ENCODE data around the gene LAD1.

Gene LAD1

DNA sequence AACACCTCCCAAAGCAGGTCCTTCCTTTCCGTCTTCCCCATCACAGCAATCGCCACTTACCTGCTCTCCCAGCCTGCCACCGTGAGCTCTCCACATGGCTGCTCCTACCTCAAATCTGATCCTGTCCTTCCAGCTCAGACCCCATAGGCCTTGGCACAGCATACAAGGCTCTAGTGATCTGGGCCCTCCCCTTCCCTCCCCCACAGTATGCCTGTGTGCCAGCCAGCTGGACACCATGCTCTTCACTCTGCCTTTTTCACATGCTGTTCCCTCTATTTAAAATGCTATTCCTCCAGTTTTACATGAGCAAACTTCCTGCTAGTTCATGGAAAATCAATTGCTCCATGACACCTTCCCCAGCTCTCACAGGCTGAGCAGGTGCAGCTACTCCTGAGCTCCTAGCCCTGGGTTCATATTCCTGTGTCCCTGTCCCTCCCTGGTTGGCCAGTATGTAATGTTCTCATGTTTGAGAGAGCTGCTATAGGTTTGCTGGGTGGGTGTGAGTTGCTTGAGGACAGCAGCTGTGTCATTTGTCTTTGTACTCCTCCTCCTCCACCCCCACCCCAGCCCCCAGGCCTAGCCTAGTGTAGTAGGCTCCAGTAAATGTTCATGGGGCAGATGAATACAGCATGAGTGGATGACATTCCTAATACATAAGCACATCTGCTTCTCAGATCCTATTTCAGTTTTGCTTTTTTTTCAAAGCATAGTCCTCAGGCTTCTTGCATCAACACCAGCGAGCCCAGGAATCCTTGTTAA, 15.3 kb downstream of the LAD1 start:
- TF ChIP-seq ZFX (IDR thresholded peaks at IDR 0.05; ENCODE audit: borderline replicate concordance): no peak
- TF ChIP-seq, protein P1, sequence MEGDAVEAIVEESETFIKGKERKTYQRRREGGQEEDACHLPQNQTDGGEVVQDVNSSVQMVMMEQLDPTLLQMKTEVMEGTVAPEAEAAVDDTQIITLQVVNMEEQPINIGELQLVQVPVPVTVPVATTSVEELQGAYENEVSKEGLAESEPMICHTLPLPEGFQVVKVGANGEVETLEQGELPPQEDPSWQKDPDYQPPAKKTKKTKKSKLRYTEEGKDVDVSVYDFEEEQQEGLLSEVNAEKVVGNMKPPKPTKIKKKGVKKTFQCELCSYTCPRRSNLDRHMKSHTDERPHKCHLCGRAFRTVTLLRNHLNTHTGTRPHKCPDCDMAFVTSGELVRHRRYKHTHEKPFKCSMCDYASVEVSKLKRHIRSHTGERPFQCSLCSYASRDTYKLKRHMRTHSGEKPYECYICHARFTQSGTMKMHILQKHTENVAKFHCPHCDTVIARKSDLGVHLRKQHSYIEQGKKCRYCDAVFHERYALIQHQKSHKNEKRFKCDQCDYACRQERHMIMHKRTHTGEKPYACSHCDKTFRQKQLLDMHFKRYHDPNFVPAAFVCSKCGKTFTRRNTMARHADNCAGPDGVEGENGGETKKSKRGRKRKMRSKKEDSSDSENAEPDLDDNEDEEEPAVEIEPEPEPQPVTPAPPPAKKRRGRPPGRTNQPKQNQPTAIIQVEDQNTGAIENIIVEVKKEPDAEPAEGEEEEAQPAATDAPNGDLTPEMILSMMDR (IDR thresholded peaks at IDR 0.05): no peak
- no peak overlapping the region for H3K27ac ChIP-seq

DNA sequence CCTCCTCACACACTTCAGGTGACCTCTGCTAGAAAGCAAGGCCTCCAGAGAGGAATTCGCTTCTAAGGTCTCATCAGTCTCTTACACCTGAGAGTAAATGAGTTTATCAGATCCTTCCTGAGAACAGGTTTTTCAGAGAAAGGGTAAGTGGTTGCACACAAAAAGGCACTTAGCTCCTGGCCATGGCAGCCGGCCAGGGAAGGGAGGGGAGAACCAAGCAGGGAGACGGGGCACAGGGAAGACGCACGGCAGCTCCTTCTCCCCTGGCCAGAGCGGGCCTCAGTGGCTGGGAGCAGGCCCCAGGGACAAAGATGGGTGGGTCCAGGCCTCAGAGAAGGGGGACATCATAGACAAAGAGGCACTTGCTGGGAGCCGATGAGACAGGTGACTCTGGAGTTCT, 18.0 kb downstream of the LAD1 start:
- TF ChIP-seq ZFX (IDR thresholded peaks at IDR 0.05; ENCODE audit: borderline replicate concordance): no peak
- TF ChIP-seq, protein P1 (IDR thresholded peaks at IDR 0.05): no peak
- H3K27ac ChIP-seq: no peak overlapping the region

DNA sequence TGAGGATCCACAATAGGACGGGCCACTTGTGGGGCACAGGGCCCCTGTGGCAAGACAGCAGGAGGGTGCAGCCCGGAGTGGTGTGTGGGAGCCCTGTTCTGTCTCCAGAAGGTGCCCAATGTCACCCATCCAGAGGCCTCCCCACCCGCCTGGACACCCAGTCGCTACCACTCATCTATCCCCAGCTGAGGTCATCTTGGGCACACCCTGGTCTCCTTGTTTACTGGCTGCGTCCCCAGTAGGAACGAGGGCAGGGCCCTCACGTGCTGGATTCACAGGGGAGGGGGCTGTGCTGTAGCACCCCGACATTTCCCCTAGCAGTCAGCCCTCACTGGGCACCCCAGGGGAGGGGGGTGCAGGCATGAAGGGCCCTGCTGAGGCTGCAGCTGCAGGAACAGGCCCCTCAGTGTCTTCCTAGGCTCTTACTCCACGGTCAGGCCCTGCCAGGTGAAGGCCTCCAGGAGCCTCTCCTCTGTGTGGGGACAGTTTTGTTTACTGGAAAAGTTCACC, 19.3 kb downstream of the LAD1 start:
- no peak overlapping the region for H3K27ac ChIP-seq
- TF ChIP-seq ZFX (IDR thresholded peaks at IDR 0.05; ENCODE audit: borderline replicate concordance): no peak
- TF ChIP-seq, protein P1 (IDR thresholded peaks at IDR 0.05): no peak

DNA sequence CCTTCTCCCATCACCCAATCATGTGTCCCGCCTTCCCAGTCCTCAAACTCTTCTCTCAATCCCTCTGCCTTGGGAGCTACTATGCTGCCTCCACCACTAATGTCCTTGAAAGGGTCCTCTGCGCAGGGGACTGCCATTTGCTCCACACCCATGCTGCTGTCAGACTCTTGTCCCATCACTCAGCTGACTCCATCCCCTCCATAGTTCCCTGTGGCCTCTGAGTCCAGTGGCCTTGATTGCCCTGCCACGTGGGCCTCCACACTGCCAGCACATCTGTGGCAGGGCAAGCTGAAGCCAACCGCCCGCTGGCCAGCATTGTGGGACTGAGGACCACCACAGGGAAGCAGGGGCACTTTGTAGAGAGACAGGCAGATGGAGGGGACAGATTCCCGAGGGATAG, 20.3 kb downstream of the LAD1 start:
- H3K27ac ChIP-seq: no peak overlapping the region
- no peak for TF ChIP-seq ZFX (IDR thresholded peaks at IDR 0.05; ENCODE audit: borderline replicate concordance)
- TF ChIP-seq, protein P1 (IDR thresholded peaks at IDR 0.05): no peak

DNA sequence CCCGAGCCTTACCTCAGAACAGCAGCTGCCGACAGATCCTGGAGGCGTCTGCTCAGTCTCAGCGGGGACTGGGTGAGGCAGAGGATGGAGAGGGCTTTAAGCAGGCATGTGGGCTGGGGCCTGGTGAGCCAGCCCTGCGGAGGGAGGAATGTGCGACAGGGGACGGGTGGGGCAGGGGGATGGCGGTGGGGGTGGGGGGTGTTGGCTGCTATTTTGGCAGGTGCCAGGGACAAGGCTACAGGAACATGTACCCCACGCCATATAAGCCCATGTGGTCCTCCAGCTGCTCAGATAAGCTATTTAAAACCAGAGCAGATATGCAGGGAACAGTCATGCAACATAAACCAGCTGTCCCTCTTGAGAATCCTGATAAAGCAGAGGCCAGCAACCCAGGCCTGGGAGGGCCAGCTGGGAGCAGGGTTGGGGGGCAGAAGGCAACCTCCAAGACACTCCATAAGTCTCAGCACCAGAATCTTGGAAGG, 21.5 kb downstream of the LAD1 start, which contains the start of gene TNNT2:
TNNT2 (minus strand) TSS at position 70 of the 482 bp plus-strand sequence. CDS start 4,426 bp downstream, outside the sequence.
- H3K27ac ChIP-seq: no peak within 1 kb of the TSS
- TF ChIP-seq, protein P1 (IDR thresholded peaks at IDR 0.05): no peak
- no peak for TF ChIP-seq ZFX (IDR thresholded peaks at IDR 0.05; ENCODE audit: borderline replicate concordance)

DNA sequence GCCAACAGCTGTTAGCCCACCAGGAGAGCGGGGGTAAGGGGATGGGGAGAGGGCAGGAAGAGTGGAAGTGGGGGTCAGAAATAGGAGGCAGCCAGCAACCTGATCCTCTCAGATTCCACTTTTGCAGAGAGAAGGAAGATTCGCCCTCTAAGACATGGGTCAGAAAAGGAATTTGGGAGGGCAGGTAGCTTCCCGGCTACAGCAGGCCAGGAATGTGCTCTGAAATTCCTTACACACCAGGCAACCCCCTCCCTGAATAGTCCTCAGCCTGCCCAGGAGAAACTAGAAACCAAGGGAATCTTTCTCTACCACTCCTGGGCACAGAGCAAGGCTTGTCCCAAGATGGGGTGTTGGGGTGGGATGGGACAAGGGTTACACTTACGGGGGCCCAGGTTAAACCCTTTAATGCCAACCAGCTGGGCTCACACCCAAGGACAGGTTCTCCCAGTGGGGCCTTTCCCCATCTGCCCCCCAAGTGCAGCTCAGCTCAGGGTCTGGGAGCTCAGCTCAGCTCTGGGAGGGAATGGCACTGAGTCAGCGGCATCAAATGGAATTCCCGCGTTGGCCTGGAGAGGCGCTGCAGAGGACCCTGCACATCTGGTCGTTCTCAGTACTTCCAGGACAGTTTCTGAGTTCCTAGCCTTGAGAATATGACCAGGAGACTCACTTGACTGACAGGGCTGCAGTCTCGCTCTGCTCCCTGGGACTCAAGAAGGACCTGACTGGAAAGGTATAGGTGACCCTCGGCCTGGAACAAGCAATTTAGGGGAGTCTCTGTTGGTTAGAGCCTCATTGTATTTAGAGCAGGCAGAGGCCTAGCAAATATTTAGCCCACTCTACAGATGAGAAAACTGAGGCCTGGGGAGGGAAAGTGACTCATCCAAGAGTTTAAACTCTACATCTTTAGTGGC, 22.4 kb downstream of the LAD1 start:
- H3K27ac ChIP-seq: no peak overlapping the region
- TF ChIP-seq, protein P1 (IDR thresholded peaks at IDR 0.05): peak; percentile 96
- TF ChIP-seq ZFX (IDR thresholded peaks at IDR 0.05; ENCODE audit: borderline replicate concordance): no peak

All from 22Rv1 (cell line).